Myometrial cell (primary cell): ENCODE results near the gene FAM228A. TPM values are rescaled to one million over a fixed set of nuclear protein-coding genes. Genes with fewer than 3 reads are reported as not detected.

ENCODE experiments used
- total RNA-seq: library from RNA; depleted of rRNA; stranded (reverse); fragments of >200 nt; gene quantifications from 2 replicates; pipeline ENCODE4 v1.2.3, GENCODE V29; 2015

The FAM228A gene
- under 0.01 TPM in 1 of 2 replicates, not detected in the other for total RNA-seq

DNA sequence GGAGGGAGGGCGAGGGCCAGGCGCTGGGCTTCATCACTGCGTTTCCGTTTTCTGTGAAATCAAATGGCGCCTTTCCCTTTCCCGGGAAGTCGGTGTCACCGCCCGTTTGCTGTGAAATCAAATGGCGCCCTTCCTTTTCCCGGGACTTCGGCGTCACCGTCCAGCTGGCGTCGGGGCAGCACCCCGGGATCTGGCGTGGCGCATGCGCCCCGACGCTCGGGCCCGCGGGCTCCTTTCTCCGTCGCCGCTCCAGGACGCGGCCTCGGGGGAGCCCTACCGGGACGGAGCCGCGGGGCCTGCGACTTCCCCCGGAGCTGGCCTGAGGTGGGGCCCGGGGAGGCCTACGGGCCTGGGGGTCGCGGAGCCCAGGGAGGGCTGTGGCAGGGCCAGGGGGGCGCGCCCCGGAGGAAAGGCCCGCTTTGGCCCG lies at the start of gene FAM228A:
Gene FAM228A (plus strand): TSS at position 203 of the 427 bp plus-strand sequence. CDS start 428 bp downstream, outside the sequence.

Other genes starting within 250 kb of the FAM228A start
- gene ATAD2B, start 247.9 kb upstream of the FAM228A start, total RNA-seq = 2.0 and 2.8 TPM in 2 replicates
- gene UBXN2A, start 234.6 kb upstream of the FAM228A start, total RNA-seq = 13.5 and 13.8 TPM in 2 replicates
- under 0.01 and 0.53 TPM in 2 replicates for gene MFSD2B, start 165.0 kb upstream of the FAM228A start, total RNA-seq
- gene WDCP, start 127.7 kb upstream of the FAM228A start, total RNA-seq = 10.1 and 11.7 TPM in 2 replicates
- gene FKBP1B, start 125.3 kb upstream of the FAM228A start, total RNA-seq = 8.4 and 11.5 TPM in 2 replicates
- gene SF3B6, start 98.7 kb upstream of the FAM228A start, total RNA-seq = 155 and 179 TPM in 2 replicates
- 75.9 and 96.6 TPM in 2 replicates for gene TP53I3, start 90.2 kb upstream of the FAM228A start, total RNA-seq
- gene PFN4, start 51.7 kb upstream of the FAM228A start, total RNA-seq = 1.1 and 2.0 TPM in 2 replicates
- 3.7 and 11.3 TPM in 2 replicates for gene FAM228B, start 51.6 kb upstream of the FAM228A start, total RNA-seq
- gene ITSN2, start 185.5 kb downstream of the FAM228A start, total RNA-seq = 9.5 and 19.0 TPM in 2 replicates